GM20000 (cell line): ENCODE data around the gene KCNK3.

Experiments used
- DNase-seq: peaks from one replicate; pipeline ENCODE4 v3.0.0; 2012; ENCODE audit warnings: low spot score
- CTCF ChIP-seq: IDR thresholded peaks from 2 replicates; pipeline ENCODE4 v1.5.1; 2012; ENCODE audit warnings: mild to moderate bottlenecking, control low read depth; ENCODE audit errors: extremely low read depth, missing control alignments

Gene KCNK3

GRCh38 chr2:26668041-26668440 lies 24.5 kb upstream of the KCNK3 start:
- no peak for DNase-seq
- no peak for TF ChIP-seq CTCF

GRCh38 chr2:26668856-26669750 lies 23.4 kb upstream of the KCNK3 start:
- no peak for TF ChIP-seq CTCF
- DNase-seq: no peak

GRCh38 chr2:26670171-26670570 lies 22.4 kb upstream of the KCNK3 start:
- DNase-seq: no peak
- no peak for TF ChIP-seq CTCF

GRCh38 chr2:26670931-26671460 lies 21.5 kb upstream of the KCNK3 start:
- DNase-seq: no peak
- no peak for TF ChIP-seq CTCF

GRCh38 chr2:26671691-26672090 lies 20.8 kb upstream of the KCNK3 start:
- TF ChIP-seq CTCF: no peak

GRCh38 chr2:26672112-26672817 lies 20.3 kb upstream of the KCNK3 start:
- no peak for DNase-seq
- no peak for TF ChIP-seq CTCF

More at GRCh38 chr2:26671691-26672090, 20.8 kb upstream of the KCNK3 start:
- DNase-seq: no peak

- TF ChIP-seq CTCF: no peak
- DNase-seq: no peak
Observed at GRCh38 chr2:26672818-26673393, 19.6 kb upstream of the KCNK3 start.
